GM12872 (cell line): ENCODE data around the gene FRS3.

Experiments
- CTCF ChIP-seq: IDR thresholded peaks from 3 replicates; pipeline ENCODE4 v1.5.1; 2011; ENCODE audit warnings: low read depth, mild to moderate bottlenecking, low read length, moderate library complexity; ENCODE audit not compliant: insufficient read depth

Gene FRS3

DNA sequence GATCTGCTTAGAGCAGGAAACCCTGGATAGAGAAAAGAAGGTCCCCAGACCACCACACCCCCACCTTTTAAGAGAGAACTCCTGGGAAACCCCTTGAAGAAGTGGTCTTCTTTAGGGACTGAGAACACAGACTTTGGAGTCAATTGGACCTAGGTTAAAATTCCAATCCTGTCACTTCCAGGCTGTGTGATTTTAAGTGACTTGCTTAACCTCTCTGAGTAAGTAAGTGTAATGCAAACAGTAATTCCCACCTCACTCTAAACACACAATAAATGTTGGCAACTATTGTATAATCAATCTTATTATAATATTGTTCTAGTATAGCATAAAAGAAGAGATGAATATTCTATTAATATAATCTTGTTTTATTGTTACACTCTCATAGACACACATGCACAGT is 47.6 kb downstream of the FRS3 start:
- TF ChIP-seq CTCF = no peak

DNA sequence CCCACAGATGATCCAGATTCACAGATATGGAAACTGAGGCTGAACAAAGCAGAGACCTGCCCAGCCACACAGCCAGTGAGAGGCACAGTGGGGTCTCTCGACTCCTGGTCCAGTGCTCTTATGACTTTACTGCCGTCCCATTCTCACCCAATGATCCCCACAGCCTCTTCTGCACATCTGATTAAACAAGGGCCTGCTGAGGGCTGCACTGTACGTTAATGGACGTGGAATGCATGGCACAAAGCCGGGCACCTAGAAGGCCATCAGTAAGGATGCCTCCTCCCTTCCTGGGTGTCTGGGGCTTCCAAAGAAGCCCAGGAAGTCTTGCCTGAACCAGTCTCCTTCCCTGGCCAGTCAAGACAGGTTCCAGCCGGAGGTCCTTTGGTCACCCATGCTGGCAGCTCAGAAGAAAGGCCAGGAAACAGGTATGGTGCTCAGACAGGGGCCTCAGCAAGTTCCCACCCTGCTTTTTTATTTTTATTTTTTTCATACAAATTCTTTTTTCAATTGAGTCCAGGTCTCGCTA is 48.1 kb downstream of the FRS3 start:
- no peak for TF ChIP-seq CTCF

DNA sequence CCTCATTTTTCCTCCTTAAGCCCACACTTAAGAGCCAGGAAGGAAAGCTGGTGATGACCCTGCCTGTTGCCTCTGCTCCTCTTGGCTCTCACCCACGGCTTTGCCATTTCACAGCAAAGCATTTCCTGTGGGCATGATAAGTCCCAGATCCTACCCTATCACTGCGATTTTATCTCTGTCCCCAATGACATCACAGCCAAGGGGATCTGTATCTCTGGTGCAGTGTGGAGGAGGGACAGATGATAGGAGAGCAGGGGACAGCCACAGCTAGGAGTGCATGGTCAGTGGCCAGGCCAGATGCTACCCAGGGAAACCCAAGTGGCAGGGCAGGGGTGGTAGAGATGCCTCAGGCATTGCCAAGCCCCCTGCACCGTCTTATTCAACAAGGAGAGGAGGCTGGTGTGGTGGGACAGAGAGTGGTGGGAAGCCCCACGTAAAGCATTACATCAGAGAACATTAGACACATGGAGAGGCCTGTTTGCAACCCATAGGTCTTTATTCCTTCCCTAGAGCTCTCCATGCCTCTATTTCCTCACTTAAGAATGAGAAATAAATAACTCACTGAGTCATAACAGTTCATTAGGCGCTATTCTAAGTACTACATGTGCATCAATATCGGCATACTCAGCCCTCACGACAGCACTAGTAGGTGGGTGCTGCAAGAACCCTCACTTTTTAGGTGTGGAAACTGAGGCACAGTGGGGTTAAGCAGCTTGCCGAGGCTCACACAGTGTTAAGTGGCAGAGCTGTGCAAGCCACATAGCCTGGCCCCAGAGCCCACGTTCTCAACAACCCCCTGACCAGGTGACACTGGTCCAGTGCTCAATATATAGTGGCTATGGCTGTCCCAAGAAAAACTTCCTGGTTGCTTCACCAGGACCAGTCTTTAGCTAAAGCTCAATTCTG is 48.9 kb downstream of the FRS3 start:
- no peak for TF ChIP-seq CTCF

- TF ChIP-seq CTCF = no peak
Observed at GRCh38 chr6:41729624-41730023, 50.1 kb downstream of the FRS3 start.

- no peak for TF ChIP-seq CTCF
Observed at GRCh38 chr6:41728954-41729353, 50.7 kb downstream of the FRS3 start.

GRCh38 chr6:41728073-41728936 is 51.4 kb downstream of the FRS3 start:
- no peak for TF ChIP-seq CTCF

DNA sequence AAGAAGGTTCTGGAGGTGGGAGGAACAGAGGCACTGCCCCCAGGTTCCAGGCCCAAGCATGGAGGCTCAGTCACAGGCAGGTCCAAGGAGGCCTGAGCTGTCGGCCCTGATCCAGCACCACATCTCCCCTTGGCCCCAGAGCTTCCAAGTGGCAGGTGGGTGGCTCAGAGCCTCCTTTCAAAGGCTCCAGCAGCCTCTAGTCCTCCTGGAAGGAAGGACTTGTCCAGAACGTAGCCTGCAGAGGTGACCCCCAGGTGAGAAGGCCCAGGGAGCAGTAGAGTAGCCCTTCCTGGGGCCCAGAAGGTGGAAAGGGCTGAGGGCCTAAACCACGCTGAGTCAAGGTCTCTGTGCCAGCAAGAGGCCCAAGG is 52.0 kb downstream of the FRS3 start:
- TF ChIP-seq CTCF = no peak
